Glutamatergic neuron (in vitro differentiated cells): ENCODE measurements around the gene CST11. TPM values are rescaled to one million over a fixed set of nuclear protein-coding genes. Genes with fewer than 3 reads are reported as not detected.
"Not testable (repeated sequence)": the region's sequence is repeated elsewhere in the genome, so short reads cannot be mapped to it uniquely, and the experiment has no call there.

Source experiments
- DNase-seq: peaks from one replicate; pipeline ENCODE4 v3.0.0; 2022
- H3K27ac Mint-ChIP-seq: one replicate; pipeline ENCODE4 v1.8.0; 2020; ENCODE audit warnings: mild to moderate bottlenecking, mixed read lengths, inconsistent platforms; ENCODE audit not compliant: unreplicated experiment
- H3K27me3 Mint-ChIP-seq: one replicate; pipeline ENCODE4 v1.8.0; 2020; ENCODE audit warnings: mild to moderate bottlenecking, moderate library complexity, mixed read lengths, inconsistent platforms; ENCODE audit not compliant: unreplicated experiment
- H3K36me3 Mint-ChIP-seq: one replicate; pipeline ENCODE4 v1.8.0; 2020; ENCODE audit warnings: mild to moderate bottlenecking, mixed read lengths, inconsistent platforms; ENCODE audit not compliant: unreplicated experiment
- H3K4me1 Mint-ChIP-seq: one replicate; pipeline ENCODE4 v1.8.0; 2020; ENCODE audit warnings: mild to moderate bottlenecking, low read depth, mixed read lengths, inconsistent platforms; ENCODE audit not compliant: unreplicated experiment
- H3K4me3 Mint-ChIP-seq: one replicate; pipeline ENCODE4 v1.8.0; 2020; ENCODE audit warnings: mild to moderate bottlenecking, mixed read lengths, inconsistent platforms; ENCODE audit not compliant: unreplicated experiment
- H3K9me3 Mint-ChIP-seq: one replicate; pipeline ENCODE4 v1.8.0; 2020; ENCODE audit warnings: mild to moderate bottlenecking, moderate library complexity, mixed read lengths, inconsistent platforms; ENCODE audit not compliant: unreplicated experiment
- CTCF ChIP-seq: fragments of 200-600 bp; sonication (generic); IDR thresholded peaks from one replicate; pipeline ENCODE4 v1.5.0; 2021; ENCODE audit not compliant: partially characterized antibody, unreplicated experiment
- total RNA-seq: library from RNA; stranded (reverse); fragmentation: NEBNext Ultra II Directional; extraction: Animal tissue kit (Norgen Biotek cat#: 25700); gene quantifications from one replicate; pipeline ENCODE4 v1.2.1, GENCODE V29; 2021; ENCODE audit not compliant: unreplicated experiment

CST11 gene
- total RNA-seq, 1 donor from 2014 or later, result not detected

- Mint-ChIP-seq H3K4me3 (no peak overlapping the region), H3K4me1 (no peaks in the 10 kb centered on the region), H3K27ac (no peak overlapping the region), H3K9me3 (peaks cover 4% of the 10 kb centered on the region), H3K27me3 (no peaks in the 10 kb centered on the region), H3K36me3 (peaks cover 5% of the 10 kb centered on the region)
- no peak for TF ChIP-seq CTCF
- DNase-seq, result no peak
These were observed 26.4 kb upstream of the CST11 start for GRCh38 chr20:23479043-23479442.

- H3K27me3 Mint-ChIP-seq, result peaks cover 1% of the 10 kb centered on the region
- DNase-seq, result no peak
- peaks cover 5% of the 10 kb centered on the region for H3K36me3 Mint-ChIP-seq
- peaks cover 5% of the 10 kb centered on the region for H3K4me1 Mint-ChIP-seq
- H3K9me3 Mint-ChIP-seq, result peaks cover 6% of the 10 kb centered on the region
- H3K27ac Mint-ChIP-seq, result no peak overlapping the region
- H3K4me3 Mint-ChIP-seq, result no peak overlapping the region
- no peak for TF ChIP-seq CTCF
These were observed 24.5 kb upstream of the CST11 start for GRCh38 chr20:23477223-23477622.

- Mint-ChIP-seq H3K9me3 (peaks cover 7% of the 10 kb centered on the region), H3K27ac (no peak overlapping the region), H3K36me3 (peaks cover 5% of the 10 kb centered on the region), H3K27me3 (peaks cover 1% of the 10 kb centered on the region), H3K4me3 (no peak overlapping the region), H3K4me1 (peaks cover 10% of the 10 kb centered on the region)
- DNase-seq, result no peak
- no peak for TF ChIP-seq CTCF
These were observed 23.5 kb upstream of the CST11 start for GRCh38 chr20:23476015-23476754.

GRCh38 chr20:23475395-23475794, 22.7 kb upstream of the CST11 start:
- Mint-ChIP-seq H3K4me3 (no peak overlapping the region), H3K36me3 (peaks cover 5% of the 10 kb centered on the region), H3K27ac (no peak overlapping the region), H3K4me1 (peaks cover 10% of the 10 kb centered on the region), H3K9me3 (peaks cover 7% of the 10 kb centered on the region), H3K27me3 (peaks cover 1% of the 10 kb centered on the region)
- no peak for DNase-seq
- no peak for TF ChIP-seq CTCF

GRCh38 chr20:23473293-23473692, 20.6 kb upstream of the CST11 start:
- not testable (repeated sequence) for H3K36me3 Mint-ChIP-seq, DNase-seq, H3K4me3 Mint-ChIP-seq, H3K9me3 Mint-ChIP-seq, H3K4me1 Mint-ChIP-seq, H3K27me3 Mint-ChIP-seq, H3K27ac Mint-ChIP-seq

GRCh38 chr20:23472306-23472705, 19.6 kb upstream of the CST11 start:
- H3K27me3 Mint-ChIP-seq, H3K27ac Mint-ChIP-seq, H3K9me3 Mint-ChIP-seq, H3K4me1 Mint-ChIP-seq, H3K36me3 Mint-ChIP-seq, H3K4me3 Mint-ChIP-seq, DNase-seq: not testable (repeated sequence)

- DNase-seq, H3K27ac Mint-ChIP-seq, H3K36me3 Mint-ChIP-seq, H3K9me3 Mint-ChIP-seq, H3K4me1 Mint-ChIP-seq, H3K4me3 Mint-ChIP-seq, H3K27me3 Mint-ChIP-seq: not testable (repeated sequence)
These were observed 14.3 kb upstream of the CST11 start for GRCh38 chr20:23466961-23467360.
